IMR-90 (cell line): Measurements from ENCODE around the gene ZNF780B.

ENCODE experiments used
- CHD1 ChIP-seq: IDR thresholded peaks from 2 replicates; pipeline ENCODE4 v1.6.1; 2012; ENCODE audit warnings: low read depth, low read length, improper control_type of control experiment
- CTCF ChIP-seq: conservative IDR thresholded peaks from 2 replicates; pipeline ENCODE4 v1.5.1; 2012; ENCODE audit warnings: mild to moderate bottlenecking, low read depth, low read length, improper control_type of control experiment
- RCOR1 ChIP-seq: IDR thresholded peaks from 2 replicates; pipeline ENCODE4 v1.6.1; 2012; ENCODE audit warnings: mild to moderate bottlenecking, low read length, improper control_type of control experiment; ENCODE audit not compliant: insufficient replicate concordance
- RFX5 ChIP-seq: IDR thresholded peaks from 2 replicates; pipeline ENCODE4 v1.8.0; 2012; ENCODE audit warnings: low read depth, mild to moderate bottlenecking, low read length, moderate library complexity

- TF ChIP-seq RCOR1 (no peak), CTCF (no peak), RFX5 (no peak), CHD1 (no peak)
Observed at GRCh38 chr19:40059624-40060023, 3.6 kb upstream of the ZNF780B start.
